GM04503 (cell line): ENCODE measurements around the gene HK2.
"Not testable (repeated sequence)": the region's sequence is repeated elsewhere in the genome, so short reads cannot be mapped to it uniquely, and the experiment has no call there.

ENCODE experiments used
- DNase-seq: peaks from one replicate; pipeline ENCODE4 v3.0.0-alpha.2; 2012; ENCODE audit warnings: low read depth

Gene HK2

GRCh38 chr2:74834792-74835755 lies 1.1 kb downstream of the HK2 start:
- no peak for DNase-seq

GRCh38 chr2:74835831-74836674 lies 2.1 kb downstream of the HK2 start:
- no peak for DNase-seq

GRCh38 chr2:74836675-74837401 lies 2.9 kb downstream of the HK2 start:
- no peak for DNase-seq

- DNase-seq, result no peak
These were observed 7.7 kb downstream of the HK2 start for GRCh38 chr2:74841641-74842040.

GRCh38 chr2:74843433-74843832 lies 9.5 kb downstream of the HK2 start:
- no peak for DNase-seq

GRCh38 chr2:74843899-74844298 lies 10.0 kb downstream of the HK2 start:
- peak; percentile 54 for DNase-seq

GRCh38 chr2:74844752-74845151 lies 10.8 kb downstream of the HK2 start:
- DNase-seq, result no peak

GRCh38 chr2:74845217-74845751 lies 11.4 kb downstream of the HK2 start:
- DNase-seq, result peak; percentile 59

- no peak for DNase-seq
These were observed 12.1 kb downstream of the HK2 start for GRCh38 chr2:74845991-74846390.

GRCh38 chr2:74846481-74846880 lies 12.6 kb downstream of the HK2 start:
- no peak for DNase-seq

- DNase-seq, result no peak
These were observed 13.3 kb downstream of the HK2 start for GRCh38 chr2:74847070-74847858.

GRCh38 chr2:74849228-74849892 lies 15.4 kb downstream of the HK2 start:
- DNase-seq, result no peak

GRCh38 chr2:74850496-74851190 lies 16.7 kb downstream of the HK2 start:
- no peak for DNase-seq

- DNase-seq, result no peak
These were observed 17.3 kb downstream of the HK2 start for GRCh38 chr2:74851191-74851566.

GRCh38 chr2:74853360-74853759 lies 19.4 kb downstream of the HK2 start:
- not testable (repeated sequence) for DNase-seq

GRCh38 chr2:74854401-74854800 lies 20.5 kb downstream of the HK2 start:
- no peak for DNase-seq

- not testable (repeated sequence) for DNase-seq
These were observed 21.3 kb downstream of the HK2 start for GRCh38 chr2:74855114-74855707.

GRCh38 chr2:74856004-74856578 lies 22.2 kb downstream of the HK2 start:
- DNase-seq, result no peak

- DNase-seq, result no peak
These were observed 22.7 kb downstream of the HK2 start for GRCh38 chr2:74856599-74856998.
